ENCODE results near the gene CBX8. TPM values are rescaled to one million over a fixed set of nuclear protein-coding genes. Genes with fewer than 3 reads are reported as not detected.
A peak's percentile ranks its signal among the peaks of the same experiment; 100 is the strongest.

The CBX8 gene
- total RNA-seq, 1 donor from 2014 or later = 5.8 TPM

DNA sequence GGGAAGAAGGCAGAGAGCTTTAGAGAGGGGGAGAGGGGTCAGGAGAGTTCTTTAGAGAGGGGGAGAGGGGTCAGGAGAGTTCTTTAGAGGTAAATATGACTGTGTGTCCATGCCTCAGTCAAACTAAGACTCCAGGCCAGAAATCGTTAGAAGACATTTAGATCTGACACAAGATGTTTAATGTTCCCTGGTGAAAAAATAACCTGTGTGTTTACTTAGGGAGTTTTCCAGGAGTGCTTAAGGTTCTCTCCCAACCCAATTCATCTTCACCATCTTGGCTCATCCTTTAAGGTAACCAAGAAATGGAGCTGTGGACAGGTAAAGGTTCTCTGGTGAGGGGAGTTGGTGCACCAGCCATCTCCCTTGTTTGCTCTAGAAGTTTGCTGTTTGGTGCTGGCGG, 32.6 kb upstream of the CBX8 start:
- DNase-seq (no peak), ATAC-seq (no peak)
- Histone ChIP-seq H3K27ac (no peak overlapping the region), H3K4me1 (peaks cover 63% of the 10 kb centered on the region), H3K4me3 (no peak overlapping the region), H3K27me3 (ENCODE audit: low read depth) (no peaks in the 10 kb centered on the region), H3K36me3 (peaks cover 11% of the 10 kb centered on the region), H3K9me3 (no peaks in the 10 kb centered on the region)
- TF ChIP-seq, protein P1, sequence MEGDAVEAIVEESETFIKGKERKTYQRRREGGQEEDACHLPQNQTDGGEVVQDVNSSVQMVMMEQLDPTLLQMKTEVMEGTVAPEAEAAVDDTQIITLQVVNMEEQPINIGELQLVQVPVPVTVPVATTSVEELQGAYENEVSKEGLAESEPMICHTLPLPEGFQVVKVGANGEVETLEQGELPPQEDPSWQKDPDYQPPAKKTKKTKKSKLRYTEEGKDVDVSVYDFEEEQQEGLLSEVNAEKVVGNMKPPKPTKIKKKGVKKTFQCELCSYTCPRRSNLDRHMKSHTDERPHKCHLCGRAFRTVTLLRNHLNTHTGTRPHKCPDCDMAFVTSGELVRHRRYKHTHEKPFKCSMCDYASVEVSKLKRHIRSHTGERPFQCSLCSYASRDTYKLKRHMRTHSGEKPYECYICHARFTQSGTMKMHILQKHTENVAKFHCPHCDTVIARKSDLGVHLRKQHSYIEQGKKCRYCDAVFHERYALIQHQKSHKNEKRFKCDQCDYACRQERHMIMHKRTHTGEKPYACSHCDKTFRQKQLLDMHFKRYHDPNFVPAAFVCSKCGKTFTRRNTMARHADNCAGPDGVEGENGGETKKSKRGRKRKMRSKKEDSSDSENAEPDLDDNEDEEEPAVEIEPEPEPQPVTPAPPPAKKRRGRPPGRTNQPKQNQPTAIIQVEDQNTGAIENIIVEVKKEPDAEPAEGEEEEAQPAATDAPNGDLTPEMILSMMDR (IDR thresholded peaks at IDR 0.05) = no peak
- intact Hi-C loops (cut with DNase I) = no loop called here

DNA sequence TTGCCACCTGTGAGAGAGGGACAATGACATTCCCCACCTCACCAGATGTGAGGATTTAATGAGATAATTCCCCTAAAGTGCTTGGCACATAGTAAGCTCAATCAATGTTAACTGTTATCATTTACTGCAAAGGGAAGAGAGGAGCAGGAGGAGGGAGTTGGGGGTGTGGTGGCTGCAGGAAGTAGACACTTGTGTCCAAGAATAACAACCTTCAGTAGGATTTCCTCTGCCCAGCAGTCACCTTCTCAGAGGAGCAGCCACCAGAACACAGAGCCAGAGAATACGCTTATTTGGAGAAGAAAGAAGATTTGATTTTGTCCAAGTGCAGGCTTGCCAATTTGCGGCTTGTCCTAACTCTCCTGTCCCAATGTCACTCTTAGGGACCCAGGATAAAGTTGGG, 32.1 kb upstream of the CBX8 start:
- TF ChIP-seq, protein P1 (IDR thresholded peaks at IDR 0.05) = no peak
- DNase-seq (no peak), ATAC-seq (no peak)
- Histone ChIP-seq H3K9me3 (no peaks in the 10 kb centered on the region), H3K4me3 (no peak overlapping the region), H3K27ac (no peak overlapping the region), H3K27me3 (ENCODE audit: low read depth) (no peaks in the 10 kb centered on the region), H3K36me3 (peaks cover 9% of the 10 kb centered on the region), H3K4me1 (peaks cover 63% of the 10 kb centered on the region)
- intact Hi-C loops (cut with DNase I) = no loop called here

DNA sequence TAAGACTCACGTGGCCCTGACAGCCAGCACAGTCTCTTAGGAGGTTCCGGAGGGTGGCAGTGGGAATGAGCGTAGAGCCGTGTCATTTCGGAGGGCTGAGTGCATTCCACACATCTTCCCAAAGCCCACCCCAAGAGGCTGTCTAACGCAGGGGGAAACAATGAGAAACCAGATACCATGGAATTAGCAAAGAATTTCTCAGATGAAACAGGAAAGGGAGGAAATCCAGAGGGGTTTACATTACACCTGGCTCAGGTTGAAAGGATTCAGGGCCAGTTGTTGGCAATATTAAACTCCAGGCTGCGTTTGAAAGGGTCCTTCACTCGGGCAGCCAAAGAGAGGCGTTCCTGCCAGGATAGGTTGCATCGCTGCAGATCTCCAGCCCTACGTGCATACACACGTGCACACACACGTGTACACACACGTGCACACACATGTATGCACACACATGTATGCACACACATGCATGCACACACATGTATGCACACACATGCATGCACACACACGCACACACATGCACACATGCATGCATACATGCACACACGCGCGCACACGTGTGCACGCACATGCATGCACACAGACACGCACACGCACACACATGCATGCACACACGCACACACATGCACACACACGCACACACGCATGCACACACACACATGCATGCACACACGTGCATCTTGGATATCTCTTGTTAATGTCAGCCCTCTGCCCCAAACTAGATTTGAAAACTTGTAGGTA, 30.1 kb upstream of the CBX8 start:
- ATAC-seq = no peak
- H3K4me3 ChIP-seq = no peak overlapping the region
- no peaks in the 10 kb centered on the region for H3K27me3 ChIP-seq (ENCODE audit: low read depth)
- H3K4me1 ChIP-seq = peaks cover 44% of the 10 kb centered on the region
- no peaks in the 10 kb centered on the region for H3K36me3 ChIP-seq
- H3K9me3 ChIP-seq = no peaks in the 10 kb centered on the region
- DNase-seq = no peak
- intact Hi-C loops (cut with DNase I) = no loop called here
- H3K27ac ChIP-seq = no peak overlapping the region
- TF ChIP-seq, protein P1 (IDR thresholded peaks at IDR 0.05) = no peak

DNA sequence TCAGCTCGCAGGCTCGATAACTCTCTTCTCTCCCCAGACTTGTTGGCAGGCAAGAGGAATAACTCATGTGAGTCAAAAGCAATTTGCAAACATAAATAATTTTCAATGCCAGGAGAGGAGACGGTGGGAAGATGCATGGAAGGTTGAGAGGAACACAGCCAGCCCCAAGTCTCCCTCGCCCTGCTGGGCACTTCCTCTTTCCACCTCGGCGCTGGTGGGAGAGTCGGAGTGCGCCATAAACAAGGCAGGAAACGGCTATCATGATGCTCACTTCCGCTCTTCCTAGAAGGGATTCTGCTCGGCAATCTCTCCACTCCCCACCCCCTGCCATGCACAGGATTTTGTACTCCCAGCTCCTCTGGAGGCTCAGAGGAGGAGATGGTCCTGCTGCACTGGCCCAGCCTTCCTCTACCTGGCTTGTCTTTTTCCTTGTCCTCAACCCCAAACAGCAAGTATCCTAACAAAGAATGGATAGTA, 29.4 kb upstream of the CBX8 start:
- peak; percentile 64 for DNase-seq
- Histone ChIP-seq H3K4me3 (no peak overlapping the region), H3K9me3 (no peaks in the 10 kb centered on the region), H3K27me3 (ENCODE audit: low read depth) (no peaks in the 10 kb centered on the region), H3K36me3 (no peaks in the 10 kb centered on the region), H3K27ac (no peak overlapping the region), H3K4me1 (peaks cover 37% of the 10 kb centered on the region)
- peak; percentile 42 to 47 for ATAC-seq
- TF ChIP-seq, protein P1 (IDR thresholded peaks at IDR 0.05) = no peak
- intact Hi-C loops (cut with DNase I) = no loop called here

DNA sequence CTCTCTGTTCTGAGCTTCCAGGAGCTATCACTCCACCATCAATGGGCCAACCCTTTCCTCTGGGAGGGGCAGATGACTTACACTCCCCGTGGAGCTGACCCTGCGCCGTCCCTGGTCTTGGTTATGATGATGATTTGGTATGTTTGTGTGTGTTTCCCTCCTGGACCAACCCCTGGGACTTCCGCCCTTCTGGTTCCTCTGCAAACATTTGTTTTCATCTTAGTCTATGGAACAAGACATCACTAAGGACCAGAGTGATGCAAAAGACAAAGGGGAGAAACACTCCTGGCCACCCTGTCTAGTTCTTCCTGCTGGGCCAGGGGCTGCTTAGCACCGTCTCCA, 28.7 kb upstream of the CBX8 start:
- no peaks in the 10 kb centered on the region for H3K27me3 ChIP-seq (ENCODE audit: low read depth)
- no peak overlapping the region for H3K27ac ChIP-seq
- intact Hi-C loops (cut with DNase I) = no loop called here
- no peak overlapping the region for H3K4me3 ChIP-seq
- TF ChIP-seq, protein P1 (IDR thresholded peaks at IDR 0.05) = no peak
- H3K9me3 ChIP-seq = no peaks in the 10 kb centered on the region
- peaks cover 31% of the 10 kb centered on the region for H3K4me1 ChIP-seq
- H3K36me3 ChIP-seq = no peaks in the 10 kb centered on the region
- ATAC-seq (no peak), DNase-seq (no peak)
